ENCODE data around the gene PLEKHM2. TPM values are rescaled to one million over a fixed set of nuclear protein-coding genes. Genes with fewer than 3 reads are reported as not detected.

The PLEKHM2 gene
- total and polyA plus RNA-seq, 2 of the 8 experiments (the other 6 are each of a cell fraction or from before 2014, with no cell fraction given) = 38.3 to 47.6 TPM

GRCh38 chr1:15662477-15662876 is 21.6 kb upstream of the PLEKHM2 start (continued):
- no peak for TF ChIP-seq CTCF (IDR thresholded peaks at IDR 0.05; ENCODE audit: control extremely low read depth in 1 of 3, insufficient read depth in 1 of 3, low read depth in 1 of 3, low read length in 3 of 3)

All from H1 (cell line).